GM12801 (cell line): ENCODE data around the gene RDH12.

Experiments used
- CTCF ChIP-seq: IDR thresholded peaks from one replicate; pipeline ENCODE4 v1.5.1; 2011; ENCODE audit warnings: control low read depth; ENCODE audit not compliant: insufficient read length; ENCODE audit errors: extremely low read depth

RDH12 gene

GRCh38 chr14:67766035-67766680, 64.5 kb downstream of the RDH12 start:
- TF ChIP-seq CTCF: no peak

DNA sequence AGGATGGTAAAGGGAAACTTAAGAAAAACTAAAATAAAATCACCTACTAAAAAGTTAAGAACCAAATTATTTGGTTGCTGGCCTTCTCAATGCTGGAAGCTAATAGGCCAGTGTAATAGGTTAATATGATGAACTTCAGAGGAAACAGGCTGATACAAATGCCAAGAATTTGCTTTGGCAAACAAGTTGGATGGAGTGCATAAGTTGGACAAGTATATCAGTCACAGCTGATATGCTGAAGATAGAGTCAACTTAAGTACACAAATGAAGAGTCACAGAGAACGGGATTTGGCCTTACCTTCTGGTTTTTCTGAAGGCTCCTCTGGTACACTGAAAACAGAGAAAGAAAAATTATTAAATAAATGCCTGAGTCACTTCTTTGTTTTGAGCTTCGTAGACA, 66.5 kb downstream of the RDH12 start:
- TF ChIP-seq CTCF: no peak

DNA sequence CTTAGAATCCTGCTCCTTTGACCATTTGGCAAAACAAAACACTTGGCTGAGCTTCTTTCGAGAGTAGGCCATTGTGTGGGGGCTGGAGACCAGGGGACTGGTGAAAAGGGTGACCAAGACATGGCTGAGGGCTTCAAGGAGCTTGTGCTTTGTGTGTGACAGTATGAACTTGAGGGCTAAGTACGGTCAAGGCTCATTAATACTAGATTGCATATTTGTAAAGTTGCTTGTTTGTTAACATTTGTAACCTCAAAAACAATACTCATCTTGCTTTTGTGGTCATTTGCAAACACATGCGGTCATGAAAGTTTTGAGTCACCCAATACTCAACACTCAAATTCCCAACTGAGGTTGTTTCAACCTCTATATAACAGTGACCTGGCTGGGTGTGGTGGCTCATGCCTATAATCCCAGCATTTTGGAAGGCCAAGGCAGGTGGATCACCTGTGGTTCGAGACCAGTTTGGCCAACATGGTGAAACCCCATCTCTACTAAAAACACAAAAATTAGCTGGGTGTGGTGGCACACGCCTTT, 72.2 kb downstream of the RDH12 start:
- TF ChIP-seq CTCF: no peak

- TF ChIP-seq CTCF: no peak
Measured at GRCh38 chr14:67776653-67777322, 75.1 kb downstream of the RDH12 start.

GRCh38 chr14:67778792-67779191, 77.1 kb downstream of the RDH12 start:
- TF ChIP-seq CTCF: no peak

- TF ChIP-seq CTCF: no peak
Measured at GRCh38 chr14:67782090-67782489, 80.4 kb downstream of the RDH12 start.
